ENCODE measurements around the gene CHI3L2.

DNA sequence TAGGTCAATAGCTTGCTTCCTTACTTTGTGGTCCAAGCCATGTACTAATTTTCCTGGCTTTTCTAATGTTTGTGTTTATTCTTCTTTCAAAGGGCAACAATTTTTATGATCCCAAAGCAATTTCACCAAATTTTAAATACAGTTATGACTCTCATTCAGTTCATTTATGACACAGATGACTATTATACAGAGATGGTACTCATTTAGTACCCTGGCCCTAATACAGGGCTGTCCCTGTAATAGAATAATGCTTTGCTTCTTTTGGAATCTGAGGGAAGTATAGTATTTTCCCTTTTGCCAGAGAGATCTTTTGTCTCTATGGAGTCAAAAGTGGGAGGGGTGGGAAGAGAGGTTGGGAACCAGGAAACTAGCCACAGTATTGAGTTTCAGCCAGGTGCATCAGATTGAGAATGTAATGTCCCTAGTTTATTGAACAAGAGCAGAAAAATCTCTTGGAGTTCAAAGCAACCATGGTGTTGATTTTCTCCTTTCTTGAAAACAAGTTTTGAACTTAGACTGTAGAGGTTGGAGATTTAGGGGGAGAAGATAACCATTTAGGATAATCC is 47.5 kb upstream of the CHI3L2 start:
- no peak for TF ChIP-seq RCOR1 (IDR thresholded peaks at IDR 0.05; ENCODE audit: insufficient replicate concordance, low read length)
- no peak for TF ChIP-seq MXI1 (IDR thresholded peaks at IDR 0.05; ENCODE audit: borderline replicate concordance, low read depth, low read length)
- TF ChIP-seq, protein P1, sequence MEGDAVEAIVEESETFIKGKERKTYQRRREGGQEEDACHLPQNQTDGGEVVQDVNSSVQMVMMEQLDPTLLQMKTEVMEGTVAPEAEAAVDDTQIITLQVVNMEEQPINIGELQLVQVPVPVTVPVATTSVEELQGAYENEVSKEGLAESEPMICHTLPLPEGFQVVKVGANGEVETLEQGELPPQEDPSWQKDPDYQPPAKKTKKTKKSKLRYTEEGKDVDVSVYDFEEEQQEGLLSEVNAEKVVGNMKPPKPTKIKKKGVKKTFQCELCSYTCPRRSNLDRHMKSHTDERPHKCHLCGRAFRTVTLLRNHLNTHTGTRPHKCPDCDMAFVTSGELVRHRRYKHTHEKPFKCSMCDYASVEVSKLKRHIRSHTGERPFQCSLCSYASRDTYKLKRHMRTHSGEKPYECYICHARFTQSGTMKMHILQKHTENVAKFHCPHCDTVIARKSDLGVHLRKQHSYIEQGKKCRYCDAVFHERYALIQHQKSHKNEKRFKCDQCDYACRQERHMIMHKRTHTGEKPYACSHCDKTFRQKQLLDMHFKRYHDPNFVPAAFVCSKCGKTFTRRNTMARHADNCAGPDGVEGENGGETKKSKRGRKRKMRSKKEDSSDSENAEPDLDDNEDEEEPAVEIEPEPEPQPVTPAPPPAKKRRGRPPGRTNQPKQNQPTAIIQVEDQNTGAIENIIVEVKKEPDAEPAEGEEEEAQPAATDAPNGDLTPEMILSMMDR (conservative IDR thresholded peaks at IDR 0.05; ENCODE audit: low read depth, low read length), result no peak
- no peak for TF ChIP-seq POLR2A (IDR thresholded peaks at IDR 0.05; ENCODE audit: low read depth, low read length)
- no peak for TF ChIP-seq CEBPB (IDR thresholded peaks at IDR 0.05; ENCODE audit: low read depth, low read length)
- TF ChIP-seq CHD1 (IDR thresholded peaks at IDR 0.05; ENCODE audit: low read depth, low read length), result no peak
- no peak for TF ChIP-seq FOS (IDR thresholded peaks at IDR 0.05; ENCODE audit: low read depth, low read length)
- TF ChIP-seq, protein P2, sequence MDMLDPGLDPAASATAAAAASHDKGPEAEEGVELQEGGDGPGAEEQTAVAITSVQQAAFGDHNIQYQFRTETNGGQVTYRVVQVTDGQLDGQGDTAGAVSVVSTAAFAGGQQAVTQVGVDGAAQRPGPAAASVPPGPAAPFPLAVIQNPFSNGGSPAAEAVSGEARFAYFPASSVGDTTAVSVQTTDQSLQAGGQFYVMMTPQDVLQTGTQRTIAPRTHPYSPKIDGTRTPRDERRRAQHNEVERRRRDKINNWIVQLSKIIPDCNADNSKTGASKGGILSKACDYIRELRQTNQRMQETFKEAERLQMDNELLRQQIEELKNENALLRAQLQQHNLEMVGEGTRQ (IDR thresholded peaks at IDR 0.05; ENCODE audit: low read depth, low read length), result no peak
- TF ChIP-seq SMC3 (IDR thresholded peaks at IDR 0.05; ENCODE audit: low read depth, low read length), result no peak
- no peak for TF ChIP-seq MAFK (IDR thresholded peaks at IDR 0.05; ENCODE audit: low read depth, low read length)
